Prostate gland (tissue), 2 donors: ENCODE measurements around the gene SULT1B1.

Experiments
- CTCF ChIP-seq, 4 experiments: fragments of 200-600 bp in 2 of 4; fragments of 450-650 bp in 2 of 4; sonication (generic) in 2 of 4; IDR thresholded peaks; 1 replicate in 3 of 4; 2 replicates in 1 of 4; pipeline ENCODE4 v1.5.1; 2016 to 2019; ENCODE audit warnings: antibody characterized with exemption in 4 of 4, mild to moderate bottlenecking in 2 of 4, moderate library complexity in 2 of 4
- POLR2A ChIP-seq: fragments of 450-650 bp; IDR thresholded peaks from one replicate; pipeline ENCODE4 v1.6.1; 2016; ENCODE audit warnings: antibody characterized with exemption, mild to moderate bottlenecking

- no peak for TF ChIP-seq CTCF (IDR thresholded peaks at IDR 0.05)
- TF ChIP-seq POLR2A, result no peak
Observed at GRCh38 chr4:69701696-69702095, 58.7 kb downstream of the SULT1B1 start.
